C4-2B (cell line): ENCODE measurements around the gene LEF1.

ENCODE experiments used
- H3K27ac ChIP-seq: fragments of 450-650 bp; 2 replicates; pipeline ENCODE4 v1.5.1; 2017
- CTCF ChIP-seq: fragments of 450-650 bp; conservative IDR thresholded peaks from 2 replicates; pipeline ENCODE4 v1.5.1; 2017; ENCODE audit warnings: mild to moderate bottlenecking
- ZFX ChIP-seq: fragments of 450-650 bp; IDR thresholded peaks from 2 replicates; pipeline ENCODE4 v1.6.1; 2017

The LEF1 gene

GRCh38 chr4:108159845-108160244 is 8.9 kb downstream of the LEF1 start:
- no peak for TF ChIP-seq ZFX
- no peak for TF ChIP-seq CTCF
- H3K27ac ChIP-seq = no peak overlapping the region

- H3K27ac ChIP-seq = no peak overlapping the region
Observed at GRCh38 chr4:108157655-108158054, 11.1 kb downstream of the LEF1 start.

DNA sequence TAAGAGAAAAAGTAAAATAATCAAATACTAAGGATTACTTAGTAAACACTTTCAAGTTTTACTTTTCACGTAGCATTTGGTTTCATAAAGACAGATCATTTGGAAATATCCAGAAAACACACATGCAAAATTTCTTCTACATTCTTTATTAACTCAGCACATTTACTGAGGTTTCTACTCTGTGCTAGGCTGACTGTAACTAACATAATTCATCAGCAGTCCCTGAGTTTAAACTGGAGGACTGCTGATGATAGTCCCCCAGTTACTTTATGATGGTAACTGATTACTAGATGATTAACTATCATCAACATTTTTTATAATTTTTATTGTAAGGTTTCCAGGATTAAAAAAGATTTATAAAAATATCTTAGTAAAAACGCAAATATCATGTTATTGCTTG is 12.3 kb downstream of the LEF1 start:
- H3K27ac ChIP-seq = no peak overlapping the region
- TF ChIP-seq ZFX (no peak), CTCF (no peak)

More at GRCh38 chr4:108157655-108158054, 11.1 kb downstream of the LEF1 start:
- TF ChIP-seq CTCF (no peak), ZFX (no peak)

- TF ChIP-seq CTCF (no peak; the same call in 1 of the 2 replicates), ZFX (no peak)
- no peak overlapping the region for H3K27ac ChIP-seq
Observed at GRCh38 chr4:108155373-108155772, 13.4 kb downstream of the LEF1 start.

DNA sequence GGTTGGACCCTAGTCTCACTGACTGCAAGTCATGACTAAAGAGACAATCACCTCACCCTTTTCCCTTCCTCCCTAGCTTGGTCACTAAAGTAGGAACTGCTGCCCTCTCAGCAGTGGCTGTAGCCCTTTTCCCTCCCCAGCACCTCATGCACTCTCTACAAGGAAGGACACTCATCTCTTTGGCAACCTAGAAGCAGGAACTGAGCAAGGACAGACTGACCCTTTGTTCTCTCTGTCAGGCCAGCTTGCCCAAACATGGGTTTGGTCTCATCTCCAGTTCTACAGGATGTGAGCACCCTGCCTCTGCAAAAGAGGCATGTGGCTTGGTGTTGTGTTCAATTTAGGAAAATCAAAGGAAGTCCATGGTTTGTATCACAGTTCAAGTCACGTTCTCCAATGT is 15.8 kb downstream of the LEF1 start:
- TF ChIP-seq ZFX (no peak), CTCF (no peak)
- peak overlapping the region; percentile 31; the same call in 1 of the 2 replicates for H3K27ac ChIP-seq

- no peak overlapping the region for H3K27ac ChIP-seq
- TF ChIP-seq ZFX (no peak), CTCF (no peak)
Observed at GRCh38 chr4:108149588-108150380, 18.9 kb downstream of the LEF1 start.

DNA sequence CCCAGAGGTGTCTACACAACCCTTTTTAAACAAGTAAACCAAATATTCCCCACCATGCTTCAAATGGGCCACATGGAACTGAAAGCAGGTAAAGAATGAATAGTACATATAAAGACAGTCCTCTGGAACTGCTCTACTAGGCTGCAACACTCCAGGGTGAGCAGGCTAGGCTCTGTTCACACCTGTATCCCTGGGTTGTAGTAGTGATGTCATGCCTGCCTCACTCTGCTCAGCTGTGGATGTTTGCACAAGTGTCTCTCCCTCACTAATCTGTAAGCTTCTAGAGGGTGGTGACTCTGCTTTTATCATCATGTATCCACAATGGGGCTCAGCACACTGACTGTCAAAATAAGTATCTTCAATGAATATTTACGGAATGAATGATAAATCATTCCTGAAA is 20.4 kb downstream of the LEF1 start:
- no peak overlapping the region for H3K27ac ChIP-seq

More for the DNA sequence above, 20.4 kb downstream of the LEF1 start:
- TF ChIP-seq ZFX = no peak
- no peak for TF ChIP-seq CTCF
